Measurements from ENCODE around the gene TEDC2. TPM values are rescaled to one million over a fixed set of nuclear protein-coding genes. Genes with fewer than 3 reads are reported as not detected.

Gene TEDC2
- total and polyA plus RNA-seq, 9 of the 15 experiments (the other 6 are each of a cell fraction or from before 2014, with no cell fraction given) = 0.75 to 57.0 (median 17.6) TPM

DNA sequence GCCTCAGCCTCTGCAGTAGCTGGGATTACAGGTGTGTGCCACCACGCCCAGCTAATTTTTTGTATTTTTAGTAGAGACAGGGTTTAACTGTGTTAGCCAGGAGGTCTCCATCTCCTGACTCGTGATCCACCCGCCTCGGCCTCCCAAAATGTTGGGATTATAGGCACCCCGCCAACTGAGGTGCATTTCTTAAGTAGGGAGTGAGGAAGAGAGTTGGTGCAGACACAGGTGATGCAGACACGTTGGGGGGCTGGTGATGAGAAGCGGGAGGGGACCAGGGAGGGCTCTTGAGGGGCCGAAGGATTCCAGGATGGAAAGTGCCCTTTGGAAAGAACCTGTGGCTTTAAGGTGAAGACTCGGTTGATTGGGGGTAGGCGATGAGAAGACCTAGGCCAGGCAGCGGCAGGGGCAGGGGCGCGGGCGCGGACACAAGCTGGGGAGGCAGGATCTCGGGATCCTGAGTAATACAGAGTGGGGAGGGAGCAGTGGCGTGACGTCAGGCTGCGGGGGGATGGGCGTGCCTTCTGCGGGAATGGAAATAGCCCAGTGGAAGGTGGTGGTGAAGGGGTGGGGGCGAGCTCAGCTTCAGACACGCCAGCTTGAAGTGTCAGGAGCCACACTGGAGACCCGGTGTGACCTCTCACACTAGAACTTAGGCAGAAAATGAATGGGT lies 51.4 kb downstream of the TEDC2 start (continued):
- TF ChIP-seq HNRNPH1 (optimal IDR thresholded peaks at IDR 0.05; ENCODE audit: low read depth, low read length) (no peak), PCBP1 (IDR thresholded peaks at IDR 0.05; ENCODE audit: low read depth, low read length, poor library complexity, severe bottlenecking) (no peak), FOXK2 (conservative IDR thresholded peaks at IDR 0.05 in 1 of 2, IDR thresholded peaks at IDR 0.05 in 1 of 2; ENCODE audit: low read depth in 2 of 2) (peak; percentile 39 to 50; a peak in 1 of 4 replicates), ZNF121 (CRISPR knock-in tag; conservative IDR thresholded peaks at IDR 0.05) (no peak), YY1 (IDR thresholded peaks at IDR 0.05; ENCODE audit: borderline replicate concordance in 1 of 3, control insufficient read depth in 1 of 3, extremely low read depth in 1 of 3, insufficient read depth in 3 of 3, insufficient read length in 1 of 3, insufficient replicate concordance in 2 of 3, low read depth in 1 of 3, low read length in 2 of 3) (peak in 1 of 3 experiments; percentile 7), RERE (CRISPR knock-in tag; IDR thresholded peaks at IDR 0.05; ENCODE audit: borderline replicate concordance) (no peak), NFRKB (IDR thresholded peaks at IDR 0.05; ENCODE audit: low read depth) (0 out of 2 replicates have a peak, but pooled peaks have one; percentile 29), LCOR (CRISPR knock-in tag; IDR thresholded peaks at IDR 0.05) (no peak), MED1 (CRISPR knock-in tag; IDR thresholded peaks at IDR 0.05; ENCODE audit: borderline replicate concordance) (no peak), NRF1 (conservative IDR thresholded peaks at IDR 0.05 in 1 of 2, IDR thresholded peaks at IDR 0.05 in 1 of 2) (peak; percentile 18 to 36; a peak in 2 of 4 replicates), JUNB (CRISPR knock-in tag; conservative IDR thresholded peaks at IDR 0.05) (no peak), ATF7 (IDR thresholded peaks at IDR 0.05) (peak; percentile 89)
- TF ChIP-seq, protein P1, sequence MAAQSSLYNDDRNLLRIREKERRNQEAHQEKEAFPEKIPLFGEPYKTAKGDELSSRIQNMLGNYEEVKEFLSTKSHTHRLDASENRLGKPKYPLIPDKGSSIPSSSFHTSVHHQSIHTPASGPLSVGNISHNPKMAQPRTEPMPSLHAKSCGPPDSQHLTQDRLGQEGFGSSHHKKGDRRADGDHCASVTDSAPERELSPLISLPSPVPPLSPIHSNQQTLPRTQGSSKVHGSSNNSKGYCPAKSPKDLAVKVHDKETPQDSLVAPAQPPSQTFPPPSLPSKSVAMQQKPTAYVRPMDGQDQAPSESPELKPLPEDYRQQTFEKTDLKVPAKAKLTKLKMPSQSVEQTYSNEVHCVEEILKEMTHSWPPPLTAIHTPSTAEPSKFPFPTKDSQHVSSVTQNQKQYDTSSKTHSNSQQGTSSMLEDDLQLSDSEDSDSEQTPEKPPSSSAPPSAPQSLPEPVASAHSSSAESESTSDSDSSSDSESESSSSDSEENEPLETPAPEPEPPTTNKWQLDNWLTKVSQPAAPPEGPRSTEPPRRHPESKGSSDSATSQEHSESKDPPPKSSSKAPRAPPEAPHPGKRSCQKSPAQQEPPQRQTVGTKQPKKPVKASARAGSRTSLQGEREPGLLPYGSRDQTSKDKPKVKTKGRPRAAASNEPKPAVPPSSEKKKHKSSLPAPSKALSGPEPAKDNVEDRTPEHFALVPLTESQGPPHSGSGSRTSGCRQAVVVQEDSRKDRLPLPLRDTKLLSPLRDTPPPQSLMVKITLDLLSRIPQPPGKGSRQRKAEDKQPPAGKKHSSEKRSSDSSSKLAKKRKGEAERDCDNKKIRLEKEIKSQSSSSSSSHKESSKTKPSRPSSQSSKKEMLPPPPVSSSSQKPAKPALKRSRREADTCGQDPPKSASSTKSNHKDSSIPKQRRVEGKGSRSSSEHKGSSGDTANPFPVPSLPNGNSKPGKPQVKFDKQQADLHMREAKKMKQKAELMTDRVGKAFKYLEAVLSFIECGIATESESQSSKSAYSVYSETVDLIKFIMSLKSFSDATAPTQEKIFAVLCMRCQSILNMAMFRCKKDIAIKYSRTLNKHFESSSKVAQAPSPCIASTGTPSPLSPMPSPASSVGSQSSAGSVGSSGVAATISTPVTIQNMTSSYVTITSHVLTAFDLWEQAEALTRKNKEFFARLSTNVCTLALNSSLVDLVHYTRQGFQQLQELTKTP (IDR thresholded peaks at IDR 0.05; ENCODE audit: low read depth in 1 of 2, partially characterized antibody in 2 of 2) = peak in 1 of 2 experiments; percentile 87
- TF ChIP-seq, protein P2, sequence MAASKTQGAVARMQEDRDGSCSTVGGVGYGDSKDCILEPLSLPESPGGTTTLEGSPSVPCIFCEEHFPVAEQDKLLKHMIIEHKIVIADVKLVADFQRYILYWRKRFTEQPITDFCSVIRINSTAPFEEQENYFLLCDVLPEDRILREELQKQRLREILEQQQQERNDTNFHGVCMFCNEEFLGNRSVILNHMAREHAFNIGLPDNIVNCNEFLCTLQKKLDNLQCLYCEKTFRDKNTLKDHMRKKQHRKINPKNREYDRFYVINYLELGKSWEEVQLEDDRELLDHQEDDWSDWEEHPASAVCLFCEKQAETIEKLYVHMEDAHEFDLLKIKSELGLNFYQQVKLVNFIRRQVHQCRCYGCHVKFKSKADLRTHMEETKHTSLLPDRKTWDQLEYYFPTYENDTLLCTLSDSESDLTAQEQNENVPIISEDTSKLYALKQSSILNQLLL (CRISPR knock-in tag; IDR thresholded peaks at IDR 0.05; ENCODE audit: borderline replicate concordance) = no peak

All from K562 (cell line).